Glutamatergic neuron (in vitro differentiated cells): ENCODE results near the gene SPAG7. TPM values are rescaled to one million over a fixed set of nuclear protein-coding genes. Genes with fewer than 3 reads are reported as not detected.

Experiments
- DNase-seq: peaks from one replicate; pipeline ENCODE4 v3.0.0; 2022
- H3K27ac Mint-ChIP-seq: one replicate; pipeline ENCODE4 v1.8.0; 2020; ENCODE audit warnings: mild to moderate bottlenecking, mixed read lengths, inconsistent platforms; ENCODE audit not compliant: unreplicated experiment
- H3K27me3 Mint-ChIP-seq: one replicate; pipeline ENCODE4 v1.8.0; 2020; ENCODE audit warnings: mild to moderate bottlenecking, moderate library complexity, mixed read lengths, inconsistent platforms; ENCODE audit not compliant: unreplicated experiment
- H3K36me3 Mint-ChIP-seq: one replicate; pipeline ENCODE4 v1.8.0; 2020; ENCODE audit warnings: mild to moderate bottlenecking, mixed read lengths, inconsistent platforms; ENCODE audit not compliant: unreplicated experiment
- H3K4me1 Mint-ChIP-seq: one replicate; pipeline ENCODE4 v1.8.0; 2020; ENCODE audit warnings: mild to moderate bottlenecking, low read depth, mixed read lengths, inconsistent platforms; ENCODE audit not compliant: unreplicated experiment
- H3K4me3 Mint-ChIP-seq: one replicate; pipeline ENCODE4 v1.8.0; 2020; ENCODE audit warnings: mild to moderate bottlenecking, mixed read lengths, inconsistent platforms; ENCODE audit not compliant: unreplicated experiment
- H3K9me3 Mint-ChIP-seq: one replicate; pipeline ENCODE4 v1.8.0; 2020; ENCODE audit warnings: mild to moderate bottlenecking, moderate library complexity, mixed read lengths, inconsistent platforms; ENCODE audit not compliant: unreplicated experiment
- total RNA-seq: library from RNA; stranded (reverse); fragmentation: NEBNext Ultra II Directional; extraction: Animal tissue kit (Norgen Biotek cat#: 25700); gene quantifications from one replicate; pipeline ENCODE4 v1.2.1, GENCODE V29; 2021; ENCODE audit not compliant: unreplicated experiment
- TF ChIP-seq, protein P1 (sequence below): fragments of 200-600 bp; sonication (generic); IDR thresholded peaks from one replicate; pipeline ENCODE4 v1.5.0; 2021; ENCODE audit not compliant: partially characterized antibody, unreplicated experiment

The SPAG7 gene
- total RNA-seq, 1 donor from 2014 or later: 69.6 TPM

DNA sequence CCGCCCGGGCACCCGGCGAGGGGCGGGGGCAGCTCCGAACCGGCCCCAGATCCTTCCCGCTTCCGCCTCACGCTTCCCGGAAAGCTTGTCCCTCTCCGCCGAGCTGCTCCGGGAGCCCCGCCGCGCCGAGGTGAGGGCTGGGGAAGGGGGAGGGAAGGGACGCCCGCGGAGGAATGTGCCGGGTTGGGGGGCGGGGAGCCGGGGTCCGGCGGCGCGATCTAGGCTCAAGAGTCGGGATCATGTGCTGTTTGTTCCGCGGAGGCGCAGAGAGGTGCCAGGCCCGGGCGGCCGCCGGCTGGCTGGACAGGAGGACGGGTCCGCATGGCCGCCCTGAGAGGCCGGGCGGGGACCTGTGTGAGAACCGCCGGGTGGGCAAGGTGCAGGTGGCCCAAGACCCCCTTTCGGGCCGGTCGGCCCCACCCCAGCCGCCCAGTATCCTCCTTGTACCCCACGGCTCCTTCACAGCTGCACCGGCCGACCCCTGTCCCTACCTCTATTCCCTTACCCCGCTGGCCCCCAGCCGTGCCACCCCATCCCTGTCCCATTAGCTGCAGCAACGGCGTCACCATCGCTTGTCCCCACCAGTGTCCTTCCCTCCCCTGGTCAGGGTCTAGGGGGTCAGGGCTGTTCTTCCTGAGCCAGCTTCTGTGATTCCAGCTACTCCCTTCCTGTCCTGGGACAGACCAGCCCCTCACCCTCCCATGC is 30.6 kb upstream of the SPAG7 start:
- peaks cover 4% of the 10 kb centered on the region for H3K4me1 Mint-ChIP-seq
- peak overlapping the region; percentile 83 for H3K4me3 Mint-ChIP-seq
- DNase-seq: peak; percentile 55
- peaks cover 14% of the 10 kb centered on the region for H3K27me3 Mint-ChIP-seq
- H3K9me3 Mint-ChIP-seq: peaks cover 7% of the 10 kb centered on the region
- TF ChIP-seq, protein P1, sequence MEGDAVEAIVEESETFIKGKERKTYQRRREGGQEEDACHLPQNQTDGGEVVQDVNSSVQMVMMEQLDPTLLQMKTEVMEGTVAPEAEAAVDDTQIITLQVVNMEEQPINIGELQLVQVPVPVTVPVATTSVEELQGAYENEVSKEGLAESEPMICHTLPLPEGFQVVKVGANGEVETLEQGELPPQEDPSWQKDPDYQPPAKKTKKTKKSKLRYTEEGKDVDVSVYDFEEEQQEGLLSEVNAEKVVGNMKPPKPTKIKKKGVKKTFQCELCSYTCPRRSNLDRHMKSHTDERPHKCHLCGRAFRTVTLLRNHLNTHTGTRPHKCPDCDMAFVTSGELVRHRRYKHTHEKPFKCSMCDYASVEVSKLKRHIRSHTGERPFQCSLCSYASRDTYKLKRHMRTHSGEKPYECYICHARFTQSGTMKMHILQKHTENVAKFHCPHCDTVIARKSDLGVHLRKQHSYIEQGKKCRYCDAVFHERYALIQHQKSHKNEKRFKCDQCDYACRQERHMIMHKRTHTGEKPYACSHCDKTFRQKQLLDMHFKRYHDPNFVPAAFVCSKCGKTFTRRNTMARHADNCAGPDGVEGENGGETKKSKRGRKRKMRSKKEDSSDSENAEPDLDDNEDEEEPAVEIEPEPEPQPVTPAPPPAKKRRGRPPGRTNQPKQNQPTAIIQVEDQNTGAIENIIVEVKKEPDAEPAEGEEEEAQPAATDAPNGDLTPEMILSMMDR: no peak
- H3K36me3 Mint-ChIP-seq: no peaks in the 10 kb centered on the region
- no peak overlapping the region for H3K27ac Mint-ChIP-seq

DNA sequence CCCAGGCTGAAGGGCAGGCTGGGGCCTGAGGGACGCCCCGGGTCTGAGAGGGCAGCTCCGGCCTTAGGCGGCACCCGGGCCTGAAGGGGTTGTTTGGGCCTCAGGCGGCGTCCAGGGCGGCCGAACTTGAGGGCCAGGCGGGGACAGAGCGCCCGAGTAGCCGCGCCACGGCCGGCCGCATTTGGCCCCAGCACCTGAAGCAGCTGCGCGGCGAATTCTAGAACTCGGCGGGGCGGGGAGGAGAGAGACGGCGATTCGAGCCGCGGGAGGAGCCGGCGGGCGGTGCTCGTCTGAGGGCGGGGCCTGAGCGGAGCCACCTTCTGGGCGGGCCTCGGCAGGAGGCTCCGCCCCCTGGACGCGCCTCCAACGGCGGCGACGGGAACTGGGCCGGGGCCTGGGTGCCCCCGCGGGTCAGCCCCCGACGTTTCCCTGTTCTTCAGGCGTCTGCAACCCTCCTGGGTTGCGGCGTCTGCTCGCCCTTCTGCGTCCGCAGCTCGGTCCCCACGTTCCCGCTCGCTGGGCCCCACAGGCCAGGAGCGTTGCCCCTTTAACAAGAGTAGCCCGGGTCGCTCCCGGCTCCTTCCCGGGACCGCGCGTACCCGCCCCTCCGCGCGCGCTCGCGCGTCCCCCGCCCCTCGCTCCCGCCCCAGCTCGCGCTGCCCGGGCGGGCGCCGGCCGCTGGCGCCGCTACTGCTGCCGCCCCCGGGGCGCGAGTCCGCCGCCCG is 29.8 kb upstream of the SPAG7 start, which contains the start of the genes INCA1 and KIF1C:
TSS of gene INCA1 (minus strand) at position 221 of the 725 bp plus-strand sequence. CDS start 3,085 bp downstream, outside the sequence.
TSS of gene KIF1C (plus strand) at position 649 of the 725 bp plus-strand sequence. CDS start 2,297 bp downstream, outside the sequence.
- TF ChIP-seq, protein P1: no peak
- peak within 1 kb of the TSS; percentile 84 for H3K4me3 Mint-ChIP-seq
- peaks cover 7% of the 10 kb centered on the region for H3K9me3 Mint-ChIP-seq
- no peak within 1 kb of the TSS for H3K27ac Mint-ChIP-seq
- H3K36me3 Mint-ChIP-seq: no peaks in the 10 kb centered on the region
- H3K4me1 Mint-ChIP-seq: peaks cover 4% of the 10 kb centered on the region
- DNase-seq: peak; percentile 90
- peaks cover 14% of the 10 kb centered on the region for H3K27me3 Mint-ChIP-seq

DNA sequence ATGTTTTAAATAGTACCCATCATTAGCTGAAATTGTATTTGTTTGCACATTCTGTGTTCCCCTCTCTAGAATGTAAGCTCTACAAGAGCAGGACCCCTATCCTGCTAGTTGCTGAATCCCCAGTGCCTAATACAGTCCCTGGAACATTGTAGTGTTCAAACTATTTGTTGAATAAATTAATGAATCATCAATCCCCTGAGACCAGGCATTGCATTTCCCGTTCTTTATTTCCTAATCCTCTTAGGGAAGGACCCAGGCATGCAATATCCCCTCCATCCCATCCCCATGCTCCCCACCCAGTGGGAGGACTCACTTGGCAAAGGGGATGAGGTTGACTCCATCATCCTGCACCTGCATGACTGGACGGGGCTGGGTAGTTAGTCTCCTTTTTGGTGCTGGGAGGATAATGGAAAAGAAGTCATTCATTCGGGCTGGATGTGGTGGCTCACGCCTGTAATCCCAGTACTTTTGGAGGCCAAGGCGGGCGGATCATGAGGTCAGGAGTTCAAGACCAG is 26.5 kb upstream of the SPAG7 start:
- DNase-seq: no peak
- Mint-ChIP-seq H3K27me3 (peaks cover 4% of the 10 kb centered on the region), H3K4me3 (no peak overlapping the region), H3K9me3 (peaks cover 3% of the 10 kb centered on the region), H3K36me3 (no peaks in the 10 kb centered on the region), H3K27ac (no peak overlapping the region), H3K4me1 (peaks cover 5% of the 10 kb centered on the region)
- TF ChIP-seq, protein P1: no peak

DNA sequence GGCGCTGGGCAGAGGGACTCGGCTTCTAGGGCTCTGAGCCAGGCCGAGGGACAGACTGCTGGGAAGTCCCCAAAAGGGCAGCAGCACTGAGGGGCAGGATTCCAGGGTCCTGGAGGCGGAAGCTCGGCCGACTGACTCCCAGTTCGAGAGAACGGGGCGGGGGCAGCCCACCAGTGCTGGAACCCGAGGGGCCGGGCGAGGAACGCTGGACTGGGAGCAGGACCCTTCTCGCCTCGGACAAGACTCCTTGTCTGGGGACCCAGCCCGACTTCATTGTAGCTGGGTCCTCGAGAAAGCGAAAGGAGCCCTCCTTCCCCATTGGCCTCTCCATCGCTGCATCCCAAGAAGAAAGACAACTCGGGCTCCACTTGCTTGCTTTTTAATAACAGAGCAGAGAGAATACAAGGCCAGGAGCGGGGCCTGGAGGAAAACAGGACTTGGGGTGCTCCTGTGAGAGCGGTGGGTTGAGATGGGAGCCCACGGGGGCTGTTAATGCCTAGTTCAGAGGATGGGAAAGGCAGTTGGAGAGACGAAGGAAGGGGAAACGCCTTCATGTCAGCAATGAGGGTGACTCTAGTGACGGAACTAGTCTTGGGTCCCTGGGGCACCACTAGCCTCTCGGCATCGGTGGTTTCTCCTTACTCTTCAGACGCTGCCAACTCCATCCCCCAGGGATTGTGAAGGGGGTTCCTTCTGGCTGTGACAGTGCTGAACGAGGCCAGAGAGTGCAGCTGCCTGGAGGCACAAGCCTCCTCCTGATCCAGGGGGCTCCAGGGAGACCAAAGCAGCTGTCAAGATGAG is 20.4 kb upstream of the SPAG7 start:
- Mint-ChIP-seq H3K27me3 (peaks cover 5% of the 10 kb centered on the region), H3K4me1 (peaks cover 16% of the 10 kb centered on the region), H3K9me3 (peaks cover 6% of the 10 kb centered on the region), H3K27ac (peak overlapping the region; percentile 64), H3K36me3 (no peaks in the 10 kb centered on the region), H3K4me3 (peak overlapping the region; percentile 86)
- no peak for DNase-seq
- TF ChIP-seq, protein P1: no peak
